ENCODE results near the gene ACTL7B.

DNA sequence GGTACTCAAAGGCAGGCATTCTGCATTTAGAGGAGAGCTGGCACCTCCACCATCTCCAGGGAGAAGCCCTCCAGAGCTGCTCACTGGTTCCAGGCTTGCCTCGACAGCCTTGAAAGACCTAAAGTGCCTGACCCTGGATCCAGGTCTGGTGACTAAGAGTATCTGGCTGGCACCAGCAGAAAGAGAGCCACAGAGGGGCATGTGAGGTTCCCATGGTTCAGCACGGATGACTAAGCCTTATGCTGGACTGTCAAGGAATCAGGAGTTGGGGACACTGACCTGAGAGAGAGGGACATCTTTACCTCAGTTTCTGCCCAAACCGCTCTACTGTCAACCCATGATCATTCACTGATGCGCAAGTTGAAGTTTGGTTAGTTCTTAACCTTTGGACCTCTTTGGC is 9.3 kb upstream of the ACTL7B start:
- TF ChIP-seq, protein P1, sequence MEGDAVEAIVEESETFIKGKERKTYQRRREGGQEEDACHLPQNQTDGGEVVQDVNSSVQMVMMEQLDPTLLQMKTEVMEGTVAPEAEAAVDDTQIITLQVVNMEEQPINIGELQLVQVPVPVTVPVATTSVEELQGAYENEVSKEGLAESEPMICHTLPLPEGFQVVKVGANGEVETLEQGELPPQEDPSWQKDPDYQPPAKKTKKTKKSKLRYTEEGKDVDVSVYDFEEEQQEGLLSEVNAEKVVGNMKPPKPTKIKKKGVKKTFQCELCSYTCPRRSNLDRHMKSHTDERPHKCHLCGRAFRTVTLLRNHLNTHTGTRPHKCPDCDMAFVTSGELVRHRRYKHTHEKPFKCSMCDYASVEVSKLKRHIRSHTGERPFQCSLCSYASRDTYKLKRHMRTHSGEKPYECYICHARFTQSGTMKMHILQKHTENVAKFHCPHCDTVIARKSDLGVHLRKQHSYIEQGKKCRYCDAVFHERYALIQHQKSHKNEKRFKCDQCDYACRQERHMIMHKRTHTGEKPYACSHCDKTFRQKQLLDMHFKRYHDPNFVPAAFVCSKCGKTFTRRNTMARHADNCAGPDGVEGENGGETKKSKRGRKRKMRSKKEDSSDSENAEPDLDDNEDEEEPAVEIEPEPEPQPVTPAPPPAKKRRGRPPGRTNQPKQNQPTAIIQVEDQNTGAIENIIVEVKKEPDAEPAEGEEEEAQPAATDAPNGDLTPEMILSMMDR (conservative IDR thresholded peaks at IDR 0.05) = no peak
- no peak for TF ChIP-seq EZH2 (IDR thresholded peaks at IDR 0.05; ENCODE audit: low read depth)
